Hippocampal formation (tissue), 2 donors: ENCODE results near the gene C2orf72.
"Not testable (repeated sequence)": the region's sequence is repeated elsewhere in the genome, so short reads cannot be mapped to it uniquely, and the experiment has no call there.

Source experiments
- DNase-seq, 2 donors: peaks; one replicate each; lab custom pipeline; 2025; lab: John Stamatoyannopoulos, UW

The C2orf72 gene

DNA sequence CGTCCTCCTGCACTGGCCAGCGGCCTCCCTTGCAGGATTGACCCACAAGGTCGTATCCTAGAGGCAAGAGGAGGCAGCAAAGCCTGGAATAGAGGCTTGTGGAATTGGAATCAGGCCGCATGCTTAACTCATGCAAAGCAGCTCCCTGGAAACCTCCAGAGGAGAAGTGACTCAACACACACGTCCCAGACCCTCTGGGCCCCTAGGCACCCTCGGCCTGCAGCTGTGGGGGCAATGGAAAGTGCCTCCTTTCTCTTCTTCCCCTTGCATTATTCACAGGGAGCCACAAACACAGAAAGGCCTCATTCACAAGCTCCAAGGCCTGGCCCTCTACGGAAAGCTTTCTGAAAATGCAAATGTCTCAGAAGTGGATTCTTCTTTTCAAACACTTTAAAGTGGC lies 21.8 kb upstream of the C2orf72 start:
- DNase-seq: peak; percentile 46 to 55

GRCh38 chr2:231015926-231016325 lies 21.4 kb upstream of the C2orf72 start:
- no peak for DNase-seq

- no peak for DNase-seq
Observed at GRCh38 chr2:231016566-231017230, 20.6 kb upstream of the C2orf72 start.

- DNase-seq: peak; percentile 60 to 86
Observed at GRCh38 chr2:231017231-231017598, 20.1 kb upstream of the C2orf72 start.

DNA sequence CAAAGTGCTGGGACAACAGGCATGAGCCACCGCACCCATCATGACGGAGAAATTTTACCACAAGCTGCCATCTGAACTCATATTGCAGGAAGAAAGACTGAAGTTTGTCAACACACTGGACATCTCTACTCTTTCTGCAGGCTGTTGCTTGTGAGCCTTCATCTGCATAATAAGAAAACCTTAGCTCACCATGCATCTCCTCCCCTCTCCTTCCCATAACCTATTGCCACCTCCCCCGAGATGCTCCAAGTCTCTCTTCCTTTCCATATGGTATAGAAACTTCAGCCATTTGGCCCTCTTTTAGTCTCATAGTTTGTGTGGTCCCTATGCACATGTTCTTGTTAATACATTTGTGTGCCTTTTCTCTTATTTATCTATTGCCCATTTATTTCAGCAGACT lies 19.1 kb upstream of the C2orf72 start:
- no peak for DNase-seq

- DNase-seq: not testable (repeated sequence)
Observed at GRCh38 chr2:231025059-231025458, 12.3 kb upstream of the C2orf72 start.

GRCh38 chr2:231028889-231029288 lies 8.4 kb upstream of the C2orf72 start:
- DNase-seq: no peak

DNA sequence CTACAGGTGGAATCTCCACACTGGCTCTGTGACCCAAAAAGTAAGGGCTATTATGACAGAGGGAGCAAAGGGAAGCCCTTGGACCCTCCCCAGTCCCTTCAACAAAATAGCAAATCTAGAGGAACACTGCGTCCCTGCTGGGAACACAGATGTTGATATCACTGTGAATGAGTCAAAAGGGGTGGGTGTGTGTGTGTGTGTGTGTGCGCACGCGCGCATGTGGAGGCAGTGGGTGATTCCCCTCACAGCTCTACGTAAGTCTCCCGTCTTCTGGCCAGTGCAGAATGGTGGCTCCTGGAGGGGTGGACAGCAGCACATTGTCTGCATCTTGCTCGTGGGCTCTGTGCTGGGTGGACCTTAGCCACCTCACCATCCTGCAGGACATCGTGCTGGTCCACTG lies 7.8 kb upstream of the C2orf72 start:
- no peak for DNase-seq

DNA sequence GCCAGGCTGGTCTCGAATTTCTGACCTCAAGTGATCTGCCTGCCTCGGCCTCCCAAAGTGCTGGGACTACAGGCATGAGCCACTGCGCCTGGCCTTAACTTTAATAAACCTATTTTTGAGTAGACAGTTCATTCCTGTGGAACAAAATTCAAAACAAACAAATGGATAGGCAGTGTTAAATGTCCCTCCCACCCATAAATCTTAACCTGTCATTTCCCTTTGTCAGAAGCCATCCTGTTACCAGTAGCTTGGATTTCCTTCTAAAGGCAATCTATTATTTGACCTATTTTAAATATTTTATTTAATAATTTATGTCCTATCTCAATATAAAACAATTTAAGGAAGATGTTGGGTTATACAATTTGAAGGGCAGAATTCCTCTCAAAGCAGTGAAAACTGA lies 6.6 kb upstream of the C2orf72 start:
- no peak for DNase-seq

GRCh38 chr2:231032575-231033140 lies 4.7 kb upstream of the C2orf72 start:
- DNase-seq: no peak

DNA sequence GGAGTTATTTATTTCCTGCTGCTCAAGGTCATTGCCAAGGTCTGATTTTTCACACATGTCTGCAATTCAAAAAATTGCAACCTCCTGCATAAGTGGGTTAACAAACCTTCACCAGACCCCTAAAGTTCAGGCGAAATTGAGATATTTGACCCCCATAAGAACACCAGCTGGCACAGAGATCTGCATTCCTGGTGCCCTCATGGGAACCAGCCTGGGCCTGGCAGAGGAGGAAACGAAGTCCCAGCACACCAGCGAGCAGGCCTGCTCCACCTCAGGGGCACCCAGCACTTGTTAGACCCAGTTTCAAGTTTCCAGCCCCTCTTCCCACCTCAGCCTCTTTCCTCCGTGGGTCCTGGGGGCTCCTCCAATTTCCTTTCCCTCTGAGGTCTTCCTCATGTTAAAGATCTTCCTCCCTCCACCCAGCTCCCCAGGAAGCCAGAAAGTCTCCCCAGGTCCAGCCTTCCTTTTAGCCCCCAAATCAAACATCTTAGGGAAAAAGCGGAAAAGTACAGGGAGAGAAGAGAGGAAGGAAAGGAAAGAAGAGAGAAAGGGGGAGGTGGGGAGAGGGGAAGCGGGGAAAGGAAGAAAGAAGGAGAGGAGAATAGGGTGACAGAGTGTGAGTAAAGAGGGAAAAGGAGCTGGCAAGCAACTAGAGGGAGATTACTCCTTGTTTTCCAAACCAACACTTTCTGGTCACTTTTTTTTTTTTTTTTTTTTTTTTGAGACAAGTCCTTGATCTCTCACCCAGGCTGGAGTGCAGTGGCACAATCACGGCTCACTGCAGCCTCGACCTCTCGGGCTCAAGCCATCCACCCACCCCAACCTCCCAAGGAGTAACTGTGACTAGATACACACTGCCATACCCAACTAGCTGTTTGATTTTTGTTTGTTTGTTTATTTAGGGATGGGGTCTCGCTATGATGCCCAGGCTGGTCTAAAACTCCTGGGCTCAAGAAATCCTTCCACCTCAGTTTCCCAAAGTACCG lies 3.9 kb upstream of the C2orf72 start:
- DNase-seq: no peak

GRCh38 chr2:231034291-231034882 lies 2.9 kb upstream of the C2orf72 start:
- DNase-seq: no peak

GRCh38 chr2:231036131-231036530 lies 1.2 kb upstream of the C2orf72 start:
- DNase-seq: no peak

- DNase-seq: no peak
Observed at GRCh38 chr2:231036578-231037106, 681 bp upstream of the C2orf72 start.

DNA sequence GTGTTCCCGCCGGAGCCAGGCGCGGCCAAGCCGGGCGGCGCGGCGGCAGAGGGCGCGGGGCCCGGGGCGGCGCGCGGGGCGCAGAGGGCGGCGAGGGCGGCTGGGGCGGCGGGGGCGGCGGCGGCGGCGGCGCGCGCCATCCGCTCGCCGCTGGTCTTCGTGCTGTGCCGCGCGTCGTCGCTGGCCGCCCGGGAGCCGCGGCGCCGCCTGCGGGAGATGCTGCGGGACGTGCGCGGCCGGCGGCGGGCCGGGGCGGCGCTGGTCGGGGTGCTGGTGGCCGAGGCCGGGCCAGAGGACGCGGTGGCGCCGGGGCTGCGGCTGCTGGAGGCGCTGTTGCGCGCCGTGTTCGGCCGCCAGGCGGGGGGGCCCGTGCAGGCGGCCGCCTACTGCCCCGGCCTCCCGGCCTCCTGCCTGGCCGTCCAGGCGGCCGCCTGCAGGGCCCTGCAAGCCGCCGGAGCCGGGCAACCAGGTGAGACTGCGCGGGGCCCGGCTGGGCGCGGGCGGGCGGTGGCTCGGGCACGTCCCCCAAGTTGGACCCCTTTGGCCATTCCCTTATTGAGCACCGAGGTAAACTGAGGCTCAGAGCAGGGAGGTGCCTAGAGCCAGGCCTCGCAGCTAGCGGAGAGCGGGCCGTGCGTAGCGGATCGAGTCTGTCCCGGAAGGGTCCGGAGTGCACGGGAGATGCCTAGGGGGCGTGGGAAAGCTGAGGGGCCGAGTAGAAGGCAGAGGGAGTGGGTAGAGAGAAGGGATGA lies 584 bp downstream of the C2orf72 start:
- DNase-seq: peak; percentile 55 to 61

DNA sequence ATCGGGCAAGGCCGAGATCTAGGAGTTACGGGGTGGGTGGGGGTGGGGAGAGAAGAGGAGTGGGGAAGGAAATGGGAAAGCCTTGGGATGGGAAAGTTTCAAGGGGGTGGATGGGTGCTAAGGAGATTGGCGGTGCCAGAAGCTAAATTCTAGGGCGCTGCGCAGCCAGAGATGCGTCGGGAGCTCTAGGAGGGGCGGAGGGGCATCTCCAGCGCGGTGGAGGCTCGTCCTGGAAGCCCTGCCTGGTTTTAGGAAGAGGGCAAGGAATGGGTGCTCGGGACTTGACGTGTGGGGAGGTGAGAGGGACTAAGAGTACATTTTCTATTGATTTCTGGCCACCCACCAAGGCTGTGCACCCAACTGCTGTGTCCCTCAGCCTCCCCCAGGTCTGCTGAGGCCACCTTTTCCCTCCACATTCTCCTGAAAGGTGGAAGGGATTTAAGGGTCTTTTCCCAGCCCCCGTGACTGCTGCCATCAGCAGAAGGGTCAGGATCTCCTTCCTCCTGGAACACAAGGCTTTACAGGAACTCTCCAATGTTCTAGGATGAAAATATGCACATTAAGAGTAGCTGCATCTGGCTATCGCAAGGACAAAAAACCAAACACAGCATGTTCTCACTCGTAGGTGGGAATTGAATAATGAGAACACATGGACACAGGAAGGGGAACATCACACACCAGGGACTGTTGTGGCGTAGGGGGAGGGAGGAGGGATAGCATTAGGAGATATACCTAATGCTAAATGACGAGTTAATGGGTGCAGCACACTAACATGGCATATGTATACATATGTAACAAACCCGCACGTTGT lies 1.4 kb downstream of the C2orf72 start:
- DNase-seq: no peak

GRCh38 chr2:231039294-231039664 lies 2.0 kb downstream of the C2orf72 start:
- DNase-seq: no peak

DNA sequence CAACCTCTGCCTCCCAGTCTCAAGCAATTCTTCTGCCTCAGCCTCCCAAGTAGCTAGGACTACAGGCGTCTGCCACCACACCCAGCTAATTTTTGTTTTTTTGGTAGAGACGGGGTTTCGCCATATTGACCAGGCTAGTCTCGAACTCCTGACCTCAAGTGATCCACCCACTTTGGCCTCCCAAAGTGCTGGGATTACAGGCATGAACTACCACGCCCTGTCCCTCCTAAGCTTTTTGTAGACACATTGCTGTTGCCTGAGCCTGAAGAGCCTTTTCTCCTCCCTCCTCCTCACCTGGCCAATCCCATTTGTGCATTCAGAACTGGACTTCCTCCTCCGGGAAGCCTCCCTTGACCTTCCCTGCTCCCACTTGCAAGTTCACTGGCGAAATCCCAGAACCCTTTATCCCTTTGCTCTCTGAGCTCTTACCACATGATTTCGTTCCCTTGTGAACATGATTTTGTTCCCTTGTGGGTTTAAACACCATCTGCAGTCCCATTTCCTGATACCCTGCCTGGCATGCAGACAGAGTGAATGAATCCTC lies 2.6 kb downstream of the C2orf72 start:
- DNase-seq: no peak

GRCh38 chr2:231041061-231041689 lies 3.9 kb downstream of the C2orf72 start:
- DNase-seq: no peak

DNA sequence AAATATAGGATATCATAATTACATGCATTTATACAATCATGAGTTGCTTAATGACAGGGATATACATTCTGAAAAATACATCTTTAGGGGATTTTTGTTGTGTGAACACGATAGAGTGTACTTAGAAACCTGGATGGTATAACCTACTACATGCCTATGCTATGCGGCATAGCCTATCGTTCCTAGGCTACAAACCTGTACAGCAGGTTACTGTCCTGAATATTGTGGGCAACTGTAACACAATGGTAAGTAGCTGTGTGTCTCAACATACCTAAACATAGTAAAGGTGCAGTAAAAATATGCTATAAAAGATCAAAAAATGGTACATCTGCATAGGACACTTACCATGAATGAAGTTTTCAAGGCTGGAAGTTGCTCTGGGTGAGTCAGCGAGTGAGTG lies 6.5 kb downstream of the C2orf72 start:
- no peak for DNase-seq
